ENCODE measurements around the gene ARL17B. TPM values are rescaled to one million over a fixed set of nuclear protein-coding genes. Genes with fewer than 3 reads are reported as not detected.
"Not testable (repeated sequence)": the region's sequence is repeated elsewhere in the genome, so short reads cannot be mapped to it uniquely, and the experiment has no call there.

The ARL17B gene
- total and polyA plus RNA-seq, 2 donors, result 10.6 to 10.7 TPM

DNA sequence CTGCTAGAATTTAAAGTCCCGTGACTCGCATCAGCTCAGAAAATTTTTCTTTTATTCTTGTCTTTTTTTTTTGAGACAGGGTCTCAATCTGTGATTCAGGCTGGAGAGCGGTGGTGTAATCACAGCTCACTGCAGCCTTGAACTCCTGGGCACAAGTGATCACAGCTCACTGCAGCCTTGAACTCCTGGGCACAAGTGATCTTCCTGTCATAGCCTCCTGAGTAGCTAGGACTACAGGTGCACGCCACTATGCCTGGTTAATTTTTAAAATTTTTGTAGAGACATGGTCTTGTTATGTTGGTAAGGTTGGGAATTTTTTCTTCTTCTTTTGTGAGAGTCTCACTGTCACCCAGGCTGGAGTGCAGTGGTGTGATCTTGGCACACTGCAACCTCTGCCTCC is 80.2 kb downstream of the ARL17B start:
- not testable (repeated sequence) for H3K27ac ChIP-seq (ENCODE audit: low read depth in 1 of 2, low read length in 1 of 2); DNase-seq (ENCODE audit: low read depth in 6 of 9, low spot score in 9 of 9); H3K27me3 ChIP-seq (ENCODE audit: control insufficient read depth in 2 of 2, insufficient read depth in 1 of 2, low read length in 1 of 2); H3K36me3 ChIP-seq (ENCODE audit: control insufficient read depth in 2 of 2, insufficient read depth in 2 of 2, low read length in 1 of 2); H3K4me1 ChIP-seq (ENCODE audit: control insufficient read depth in 2 of 2, insufficient read depth in 2 of 2, low read length in 2 of 2); H3K9me3 ChIP-seq (ENCODE audit: control insufficient read depth in 2 of 2, insufficient read depth in 1 of 2, low read length in 1 of 2); H3K4me3 ChIP-seq (ENCODE audit: low read length in 2 of 2)
- 98% methylated on average over 4 of the region's 4 CpGs for WGBS

DNA sequence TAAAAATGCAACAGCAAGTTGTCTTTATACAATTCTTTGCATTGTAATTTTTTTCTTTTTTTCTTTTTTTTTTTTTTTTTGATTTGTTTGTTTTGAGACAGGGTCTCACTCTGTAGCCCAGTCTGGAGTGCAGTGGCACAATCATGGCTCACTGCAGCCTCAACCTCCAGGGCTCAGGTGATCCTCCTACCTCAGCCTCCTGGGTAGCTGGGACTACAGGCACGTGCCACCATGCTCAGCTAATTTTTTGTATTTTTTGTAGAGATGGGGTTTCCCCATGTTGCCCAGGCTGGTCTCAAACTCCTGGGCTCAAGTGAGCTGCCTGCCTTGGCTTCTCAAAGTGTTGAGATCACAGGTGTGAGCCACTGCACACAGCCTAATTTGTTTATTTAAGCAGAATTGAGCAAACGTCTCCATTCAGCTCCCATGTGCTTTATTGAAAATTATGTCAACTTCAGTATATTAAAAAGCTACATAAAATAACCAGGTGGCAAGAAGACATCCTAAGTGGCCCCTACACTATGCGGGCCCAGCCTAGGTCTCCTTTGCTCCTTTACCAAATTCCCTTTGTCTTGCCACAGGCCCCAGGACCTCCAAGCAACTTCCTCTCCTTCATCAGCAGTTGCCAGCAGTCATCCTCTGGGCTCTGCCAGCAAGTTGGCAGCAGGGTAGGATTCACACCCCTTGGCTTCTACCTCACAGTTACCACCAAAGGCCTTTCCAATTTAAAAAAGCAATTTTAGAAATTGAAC is 84.7 kb downstream of the ARL17B start:
- H3K4me3 ChIP-seq (ENCODE audit: low read length in 2 of 2); H3K27me3 ChIP-seq (ENCODE audit: control insufficient read depth in 2 of 2, insufficient read depth in 1 of 2, low read length in 1 of 2); H3K9me3 ChIP-seq (ENCODE audit: control insufficient read depth in 2 of 2, insufficient read depth in 1 of 2, low read length in 1 of 2); H3K4me1 ChIP-seq (ENCODE audit: control insufficient read depth in 2 of 2, insufficient read depth in 2 of 2, low read length in 2 of 2); DNase-seq (ENCODE audit: low read depth in 6 of 9, low spot score in 9 of 9); H3K36me3 ChIP-seq (ENCODE audit: control insufficient read depth in 2 of 2, insufficient read depth in 2 of 2, low read length in 1 of 2); H3K27ac ChIP-seq (ENCODE audit: low read depth in 1 of 2, low read length in 1 of 2): not testable (repeated sequence)
- 93% methylated on average over 3 of the region's 3 CpGs for WGBS

- H3K36me3 ChIP-seq (ENCODE audit: control insufficient read depth in 2 of 2, insufficient read depth in 2 of 2, low read length in 1 of 2), result no peaks in the 10 kb centered on the region
- H3K4me3 ChIP-seq (ENCODE audit: low read length in 2 of 2), result no peak overlapping the region
- DNase-seq (ENCODE audit: low read depth in 6 of 9, low spot score in 9 of 9), result no peak
- H3K27ac ChIP-seq (ENCODE audit: low read depth in 1 of 2, low read length in 1 of 2), result no peak overlapping the region
- H3K4me1 ChIP-seq (ENCODE audit: control insufficient read depth in 2 of 2, insufficient read depth in 2 of 2, low read length in 2 of 2), result no peaks in the 10 kb centered on the region
- no peaks in the 10 kb centered on the region for H3K9me3 ChIP-seq (ENCODE audit: control insufficient read depth in 2 of 2, insufficient read depth in 1 of 2, low read length in 1 of 2)
- peaks cover 0 to 3% of the 10 kb centered on the region in 2 donors for H3K27me3 ChIP-seq (ENCODE audit: control insufficient read depth in 2 of 2, insufficient read depth in 1 of 2, low read length in 1 of 2)
- 97% methylated on average over 3 of the region's 3 CpGs for WGBS
Observed at GRCh38 chr17:46274238-46274637, 87.3 kb downstream of the ARL17B start.

DNA sequence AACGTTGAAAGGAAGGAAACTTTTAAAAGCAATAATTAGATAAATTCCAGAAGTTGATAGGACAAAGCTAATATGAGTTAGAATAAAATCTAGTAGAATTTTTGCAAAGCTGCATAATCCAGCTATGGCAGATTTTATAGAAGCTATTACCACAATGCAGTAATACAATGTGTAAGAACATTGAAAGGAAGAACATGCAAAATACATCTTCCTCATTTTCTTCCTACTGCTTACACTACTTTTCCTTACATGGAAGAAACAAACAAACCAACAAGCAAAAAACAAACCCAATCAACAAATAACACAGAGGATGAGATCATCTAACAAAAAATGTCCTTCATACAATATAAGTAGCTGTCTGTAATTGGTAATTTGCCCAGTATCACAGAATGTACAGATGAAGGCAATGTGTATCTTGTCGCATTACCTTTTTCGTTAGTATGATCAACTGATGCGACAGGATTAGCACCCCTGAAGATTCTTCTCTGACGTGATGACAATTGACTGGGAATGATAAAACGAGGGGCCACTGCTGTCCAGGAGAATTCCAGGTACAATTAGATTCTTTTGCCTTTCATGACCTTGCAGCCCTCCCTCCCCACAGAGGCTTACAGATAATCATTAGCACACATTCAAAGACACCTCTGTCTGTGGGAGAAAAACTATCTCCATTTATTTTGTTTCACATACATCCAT is 87.9 kb downstream of the ARL17B start:
- H3K27me3 ChIP-seq (ENCODE audit: control insufficient read depth in 2 of 2, insufficient read depth in 1 of 2, low read length in 1 of 2), result peaks cover 0 to 6% of the 10 kb centered on the region in 2 donors
- no peak overlapping the region for H3K27ac ChIP-seq (ENCODE audit: low read depth in 1 of 2, low read length in 1 of 2)
- DNase-seq (ENCODE audit: low read depth in 6 of 9, low spot score in 9 of 9), result no peak
- H3K9me3 ChIP-seq (ENCODE audit: control insufficient read depth in 2 of 2, insufficient read depth in 1 of 2, low read length in 1 of 2), result no peaks in the 10 kb centered on the region
- no peaks in the 10 kb centered on the region for H3K36me3 ChIP-seq (ENCODE audit: control insufficient read depth in 2 of 2, insufficient read depth in 2 of 2, low read length in 1 of 2)
- WGBS, result 93% methylated on average over 6 of the region's 6 CpGs
- no peak overlapping the region for H3K4me3 ChIP-seq (ENCODE audit: low read length in 2 of 2)
- no peaks in the 10 kb centered on the region for H3K4me1 ChIP-seq (ENCODE audit: control insufficient read depth in 2 of 2, insufficient read depth in 2 of 2, low read length in 2 of 2)

- Histone ChIP-seq H3K36me3 (ENCODE audit: control insufficient read depth in 2 of 2, insufficient read depth in 2 of 2, low read length in 1 of 2) (no peaks in the 10 kb centered on the region), H3K27me3 (ENCODE audit: control insufficient read depth in 2 of 2, insufficient read depth in 1 of 2, low read length in 1 of 2) (peaks cover 3 to 36% of the 10 kb centered on the region in 2 donors), H3K27ac (ENCODE audit: low read depth in 1 of 2, low read length in 1 of 2) (no peak overlapping the region), H3K4me1 (ENCODE audit: control insufficient read depth in 2 of 2, insufficient read depth in 2 of 2, low read length in 2 of 2) (peaks cover 2 to 13% of the 10 kb centered on the region in 2 donors), H3K4me3 (ENCODE audit: low read length in 2 of 2) (no peak overlapping the region), H3K9me3 (ENCODE audit: control insufficient read depth in 2 of 2, insufficient read depth in 1 of 2, low read length in 1 of 2) (no peaks in the 10 kb centered on the region)
- DNase-seq (ENCODE audit: low read depth in 6 of 9, low spot score in 9 of 9), result no peak
- 95% methylated on average over 5 of the region's 5 CpGs for WGBS
Observed at GRCh38 chr17:46270032-46270431, 91.5 kb downstream of the ARL17B start.

GRCh38 chr17:46266656-46267544 is 94.7 kb downstream of the ARL17B start:
- peak in 7 of 9 donors; percentile 60 to 93 (median 79) for DNase-seq (ENCODE audit: low read depth in 6 of 9, low spot score in 9 of 9)
- under 1% methylated on average over 116 of the region's 116 CpGs for WGBS
- H3K4me1 ChIP-seq (ENCODE audit: control insufficient read depth in 2 of 2, insufficient read depth in 2 of 2, low read length in 2 of 2), result peaks cover 2 to 13% of the 10 kb centered on the region in 2 donors
- peak overlapping the region; percentile 17 to 80 for H3K27ac ChIP-seq (ENCODE audit: low read depth in 1 of 2, low read length in 1 of 2)
- H3K4me3 ChIP-seq (ENCODE audit: low read length in 2 of 2), result peak overlapping the region; percentile 60 to 73
- no peaks in the 10 kb centered on the region for H3K9me3 ChIP-seq (ENCODE audit: control insufficient read depth in 2 of 2, insufficient read depth in 1 of 2, low read length in 1 of 2)
- H3K36me3 ChIP-seq (ENCODE audit: control insufficient read depth in 2 of 2, insufficient read depth in 2 of 2, low read length in 1 of 2), result no peaks in the 10 kb centered on the region
- peaks cover 3 to 44% of the 10 kb centered on the region in 2 donors for H3K27me3 ChIP-seq (ENCODE audit: control insufficient read depth in 2 of 2, insufficient read depth in 1 of 2, low read length in 1 of 2)

DNA sequence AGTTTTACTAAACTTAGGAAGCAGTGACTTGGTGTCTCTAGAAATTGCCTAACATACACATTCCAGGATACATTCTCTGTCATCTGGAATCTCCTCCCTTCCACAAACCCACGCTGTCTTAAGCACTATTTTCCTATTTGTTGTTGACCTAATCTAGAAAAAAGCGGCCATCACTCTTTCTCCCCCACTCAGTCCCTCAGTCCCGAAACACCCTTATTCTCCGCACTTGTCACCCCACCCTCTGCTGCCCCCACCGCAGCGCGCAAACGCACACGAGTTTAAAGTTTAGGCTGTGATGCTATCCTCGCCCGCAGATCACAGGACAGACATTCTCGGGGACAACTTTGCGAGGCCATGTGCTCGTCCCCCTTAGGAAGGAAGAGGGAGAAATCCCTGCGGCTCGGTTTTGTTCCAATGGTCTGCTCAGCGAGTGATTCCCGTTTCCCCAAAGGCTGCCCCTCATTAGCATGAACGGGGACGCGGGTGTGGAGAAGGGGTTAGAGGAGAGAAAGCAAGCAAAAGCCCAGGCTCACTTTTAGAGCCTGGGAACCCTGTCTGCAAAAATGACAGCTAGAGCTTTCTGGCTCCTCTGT is 95.4 kb downstream of the ARL17B start:
- Histone ChIP-seq H3K27ac (ENCODE audit: low read depth in 1 of 2, low read length in 1 of 2) (peak overlapping the region in 1 of 2 donors; percentile 80), H3K4me3 (ENCODE audit: low read length in 2 of 2) (peak overlapping the region; percentile 45 to 73), H3K4me1 (ENCODE audit: control insufficient read depth in 2 of 2, insufficient read depth in 2 of 2, low read length in 2 of 2) (peaks cover 2 to 13% of the 10 kb centered on the region in 2 donors), H3K27me3 (ENCODE audit: control insufficient read depth in 2 of 2, insufficient read depth in 1 of 2, low read length in 1 of 2) (peaks cover 3 to 50% of the 10 kb centered on the region in 2 donors)
- DNase-seq (ENCODE audit: low read depth in 6 of 9, low spot score in 9 of 9), result peak in 1 of 9 donors; percentile 54
- 17% methylated on average over 21 of the region's 21 CpGs for WGBS
- H3K36me3 ChIP-seq (ENCODE audit: control insufficient read depth in 2 of 2, insufficient read depth in 2 of 2, low read length in 1 of 2); H3K9me3 ChIP-seq (ENCODE audit: control insufficient read depth in 2 of 2, insufficient read depth in 1 of 2, low read length in 1 of 2): not testable (repeated sequence)

DNA sequence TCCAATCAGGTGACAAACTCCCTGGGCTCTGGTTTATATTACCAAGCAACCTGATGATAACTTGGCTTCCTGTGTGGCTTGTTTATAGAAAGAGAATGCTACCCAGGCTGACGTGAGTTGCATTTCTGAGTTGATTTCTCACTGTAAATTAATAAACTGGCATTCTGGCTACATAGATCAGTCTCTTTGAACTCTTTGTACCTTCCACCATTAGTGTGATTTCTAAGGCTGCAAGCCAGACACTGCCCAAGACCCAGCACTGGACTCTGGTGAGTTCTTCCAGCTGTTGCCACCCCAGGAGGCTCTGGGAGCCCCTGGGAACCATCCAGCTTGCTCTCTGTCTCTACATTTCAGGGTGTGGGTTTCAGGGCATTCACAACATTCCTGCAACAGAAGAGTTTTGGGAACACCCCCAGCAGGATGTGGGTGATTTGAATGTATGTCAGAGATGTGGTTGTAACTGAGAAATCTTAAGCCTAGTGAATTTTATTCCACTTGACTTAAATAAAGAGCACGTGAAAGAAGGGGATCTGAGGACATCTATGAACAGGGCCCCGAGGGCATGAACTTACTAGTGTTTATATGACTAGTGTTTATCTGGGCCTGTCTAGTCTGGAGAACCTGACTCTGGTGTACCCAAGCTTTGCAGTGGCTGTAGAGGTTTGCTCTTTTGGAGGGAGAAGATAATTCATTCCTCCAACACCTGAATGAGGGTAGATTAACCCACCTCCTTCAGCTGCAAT is 96.9 kb downstream of the ARL17B start:
- Histone ChIP-seq H3K36me3 (ENCODE audit: control insufficient read depth in 2 of 2, insufficient read depth in 2 of 2, low read length in 1 of 2) (no peaks in the 10 kb centered on the region), H3K9me3 (ENCODE audit: control insufficient read depth in 2 of 2, insufficient read depth in 1 of 2, low read length in 1 of 2) (no peaks in the 10 kb centered on the region), H3K4me1 (ENCODE audit: control insufficient read depth in 2 of 2, insufficient read depth in 2 of 2, low read length in 2 of 2) (peaks cover 2 to 16% of the 10 kb centered on the region in 2 donors), H3K27ac (ENCODE audit: low read depth in 1 of 2, low read length in 1 of 2) (no peak overlapping the region), H3K4me3 (ENCODE audit: low read length in 2 of 2) (no peak overlapping the region), H3K27me3 (ENCODE audit: control insufficient read depth in 2 of 2, insufficient read depth in 1 of 2, low read length in 1 of 2) (peaks cover 3 to 59% of the 10 kb centered on the region in 2 donors)
- 47% methylated on average over 3 of the region's 3 CpGs for WGBS
- peak in 1 of 9 donors; percentile 41 for DNase-seq (ENCODE audit: low read depth in 6 of 9, low spot score in 9 of 9)
